ENCODE measurements around the gene CHST12.
"Not testable (repeated sequence)": the region's sequence is repeated elsewhere in the genome, so short reads cannot be mapped to it uniquely, and the experiment has no call there.

CHST12 gene

DNA sequence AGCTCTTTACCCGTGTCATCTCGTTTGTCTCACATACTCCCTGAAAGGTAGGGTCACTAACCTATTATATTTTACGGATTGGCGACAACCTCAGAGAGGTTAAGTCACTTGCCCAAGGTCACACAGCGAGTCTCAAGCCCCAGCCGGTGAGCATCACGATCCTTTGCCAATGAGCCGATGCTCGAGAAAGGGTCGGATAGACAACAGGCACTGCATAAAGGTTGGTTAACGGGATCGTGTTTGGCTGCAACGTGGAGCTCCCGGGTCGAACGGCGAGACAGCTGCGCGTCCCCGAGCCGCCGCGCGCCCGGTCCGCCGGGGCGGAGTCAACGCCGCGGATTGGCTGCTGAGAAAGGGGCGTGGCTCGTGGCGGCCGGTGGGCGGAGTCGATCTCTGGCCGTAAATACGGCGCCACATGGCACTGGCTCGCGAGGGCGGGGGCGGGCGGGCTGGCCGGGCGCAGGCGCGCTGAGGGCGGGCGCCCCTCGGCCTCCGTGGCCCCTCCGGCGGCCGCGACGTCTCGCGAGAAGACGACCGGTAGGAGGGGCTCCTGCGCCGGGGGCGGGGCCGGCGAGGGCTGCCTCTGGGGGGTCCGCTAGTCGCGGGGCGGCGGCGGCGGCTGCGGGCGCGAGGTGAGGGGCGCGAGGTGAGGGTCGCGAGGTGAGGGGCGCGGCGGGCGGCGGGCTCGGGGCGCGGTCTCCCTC is at the start of gene CHST12:
CHST12 (plus strand) TSS at position 598 of the 704 bp plus-strand sequence. CDS start 29,029 bp downstream, outside the sequence.
- DNase-seq (ENCODE audit: low read depth in 1 of 2, low spot score in 1 of 2), result peak; percentile 86

DNA sequence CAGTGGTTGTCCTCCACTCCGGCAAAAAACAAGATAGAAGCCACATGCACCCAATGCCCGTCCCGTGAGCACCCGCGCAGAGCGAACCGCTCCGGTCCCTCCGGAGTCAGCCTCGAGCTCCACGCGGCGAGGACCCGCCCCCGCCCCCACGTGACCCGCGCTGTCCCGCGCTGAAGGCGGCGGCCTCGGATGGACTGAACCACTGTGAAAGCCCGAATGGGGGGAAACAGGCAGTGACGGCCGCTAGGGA is 49.5 kb upstream of the CHST12 start:
- peak in 1 of 2 donors; percentile 86 for DNase-seq (ENCODE audit: low read depth in 1 of 2, low spot score in 1 of 2)

DNA sequence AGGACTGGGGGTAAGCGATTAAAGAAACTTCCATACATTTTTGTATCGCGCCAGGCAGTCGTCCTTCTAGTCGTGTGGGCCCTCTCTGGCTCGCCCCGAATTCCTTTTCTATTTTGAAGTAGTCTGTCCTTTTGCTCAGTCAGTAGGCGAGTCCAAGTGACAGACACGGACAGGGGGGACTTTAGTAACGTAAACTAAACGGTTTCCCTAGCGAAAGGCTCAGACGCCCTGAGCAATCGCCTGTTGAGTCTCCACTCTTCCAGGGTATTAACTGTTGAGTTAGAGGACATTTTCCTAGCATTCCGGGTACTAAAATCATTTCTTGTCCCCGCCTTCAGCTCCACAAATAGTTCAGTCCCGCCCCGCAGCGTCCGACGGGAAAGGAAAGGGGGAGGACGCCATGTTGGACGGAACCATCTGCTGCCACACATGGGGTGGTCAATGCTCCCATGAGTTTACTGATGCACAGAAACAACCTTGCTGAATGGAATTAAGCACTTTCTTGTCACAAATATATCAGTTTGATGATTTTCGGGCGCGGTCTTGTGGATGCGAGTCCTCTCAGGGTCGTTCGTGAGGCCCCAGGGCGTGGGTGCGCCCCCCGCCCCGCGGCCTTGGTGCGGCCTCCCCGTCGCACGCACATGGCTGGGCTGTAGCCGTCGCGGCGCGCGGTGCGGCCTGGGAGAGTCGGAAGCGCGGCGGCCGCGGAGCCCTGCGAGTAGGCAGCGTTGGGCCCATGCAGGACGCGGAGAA is 49.0 kb upstream of the CHST12 start, which contains the start of gene EIF3B:
EIF3B (plus strand) TSS at position 642 of the 753 bp plus-strand sequence; CDS start at position 737, 95 bp downstream.
- DNase-seq (ENCODE audit: low read depth in 1 of 2, low spot score in 1 of 2), result peak; percentile 86 to 87

DNA sequence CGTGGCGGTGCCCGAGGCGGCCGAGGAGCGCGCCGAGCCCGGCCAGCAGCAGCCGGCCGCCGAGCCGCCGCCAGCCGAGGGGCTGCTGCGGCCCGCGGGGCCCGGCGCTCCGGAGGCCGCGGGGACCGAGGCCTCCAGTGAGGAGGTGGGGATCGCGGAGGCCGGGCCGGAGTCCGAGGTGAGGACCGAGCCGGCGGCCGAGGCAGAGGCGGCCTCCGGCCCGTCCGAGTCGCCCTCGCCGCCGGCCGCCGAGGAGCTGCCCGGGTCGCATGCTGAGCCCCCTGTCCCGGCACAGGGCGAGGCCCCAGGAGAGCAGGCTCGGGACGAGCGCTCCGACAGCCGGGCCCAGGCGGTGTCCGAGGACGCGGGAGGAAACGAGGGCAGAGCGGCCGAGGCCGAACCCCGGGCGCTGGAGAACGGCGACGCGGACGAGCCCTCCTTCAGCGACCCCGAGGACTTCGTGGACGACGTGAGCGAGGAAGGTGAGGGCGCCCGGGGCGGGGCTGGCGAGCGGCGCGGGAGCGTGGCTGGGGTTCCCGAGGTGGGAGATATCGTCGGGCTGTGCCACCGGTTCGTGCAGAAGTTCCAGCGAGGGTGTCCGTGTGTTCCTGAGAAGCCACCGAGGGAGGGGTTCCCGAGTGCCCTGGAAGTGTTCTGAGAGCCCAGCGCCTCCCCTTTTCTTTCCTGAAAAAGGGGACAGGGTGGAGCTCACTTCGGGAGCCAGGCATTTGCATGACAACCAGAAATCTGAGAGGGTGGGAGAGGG is 48.3 kb upstream of the CHST12 start:
- peak in 1 of 2 donors; percentile 9 for DNase-seq (ENCODE audit: low read depth in 1 of 2, low spot score in 1 of 2)

DNA sequence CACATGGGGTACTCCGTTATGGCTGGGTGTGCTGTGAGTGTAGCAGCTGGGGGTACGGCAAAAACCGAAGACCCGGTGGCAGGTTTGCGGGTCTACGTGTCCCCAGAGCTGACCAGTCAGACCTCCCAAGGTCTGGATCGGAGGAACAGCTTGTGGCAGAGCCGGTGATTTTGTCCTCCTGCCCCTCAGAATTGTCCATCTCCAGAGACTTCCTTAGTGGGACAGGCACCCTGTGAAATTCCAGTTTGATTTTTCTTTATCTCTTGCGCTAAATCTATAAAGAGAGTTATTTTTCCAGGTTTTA is 47.8 kb upstream of the CHST12 start:
- no peak for DNase-seq (ENCODE audit: low read depth in 1 of 2, low spot score in 1 of 2)

DNA sequence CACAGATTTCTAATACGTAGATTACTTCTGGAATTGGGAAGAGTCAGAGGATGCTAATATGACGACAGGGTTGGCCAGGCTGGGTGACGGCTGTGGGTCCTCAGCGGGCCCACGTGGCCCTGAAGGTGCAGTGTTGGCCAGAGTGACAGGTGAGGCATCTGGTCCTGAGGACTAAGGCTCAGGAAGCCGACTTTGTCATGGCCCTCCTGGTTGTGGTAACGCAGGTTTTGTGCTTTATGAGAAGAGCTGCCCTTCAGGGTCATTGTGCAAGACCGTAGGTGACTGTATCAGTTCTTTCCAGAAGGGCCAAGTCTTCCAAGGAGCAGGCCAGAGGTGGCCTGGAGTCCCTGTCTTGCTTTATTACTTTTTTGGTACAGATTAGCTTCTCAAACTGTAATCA is 46.2 kb upstream of the CHST12 start:
- DNase-seq (ENCODE audit: low read depth in 1 of 2, low spot score in 1 of 2), result no peak

DNA sequence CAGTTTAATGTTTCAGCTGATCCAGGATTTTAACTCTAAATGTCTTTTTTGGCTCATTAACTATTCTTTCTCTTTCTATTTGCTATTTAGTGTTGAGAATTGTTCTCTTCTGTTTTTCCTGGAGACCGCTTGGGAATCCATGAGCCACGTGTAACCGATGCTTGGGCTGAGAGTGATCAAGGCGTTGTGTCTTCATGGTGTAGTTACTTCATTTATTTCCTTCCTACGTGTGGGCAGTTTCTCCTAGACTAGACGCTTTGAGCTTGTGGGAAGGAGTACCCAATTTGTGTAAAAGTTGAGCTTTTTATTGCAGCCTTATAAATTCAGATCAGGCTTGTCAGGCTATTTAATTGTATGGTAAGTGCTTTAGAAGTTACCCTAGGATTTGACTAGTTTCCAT is 45.8 kb upstream of the CHST12 start:
- no peak for DNase-seq (ENCODE audit: low read depth in 1 of 2, low spot score in 1 of 2)

DNA sequence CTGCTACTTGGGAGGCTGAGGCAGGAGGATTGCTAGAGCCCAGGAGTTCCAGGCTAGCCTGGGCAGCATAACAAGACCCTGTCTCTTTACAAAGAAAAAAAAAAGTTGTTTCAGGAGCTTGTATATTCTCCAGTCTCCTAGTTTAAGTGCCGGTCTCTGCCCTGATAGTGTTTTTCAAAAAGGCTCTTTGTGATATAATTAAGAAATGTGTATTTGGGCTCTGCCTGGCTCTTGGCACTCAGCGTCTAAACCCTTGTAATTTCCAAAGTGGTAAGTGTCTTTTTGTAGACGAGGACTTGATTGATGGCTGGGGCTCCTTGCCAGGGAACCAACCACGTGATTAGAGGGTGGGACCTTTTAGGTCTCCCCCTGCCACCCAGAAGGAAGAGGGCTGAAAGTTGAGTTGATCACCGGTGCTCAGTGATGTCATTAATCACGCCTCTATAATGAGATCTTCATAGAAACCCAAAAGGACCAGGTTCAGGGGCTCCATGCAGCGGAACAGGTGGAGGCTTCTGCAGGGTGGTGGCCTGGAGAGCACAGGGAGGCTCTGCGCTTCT is 44.4 kb upstream of the CHST12 start:
- no peak for DNase-seq (ENCODE audit: low read depth in 1 of 2, low spot score in 1 of 2)

DNA sequence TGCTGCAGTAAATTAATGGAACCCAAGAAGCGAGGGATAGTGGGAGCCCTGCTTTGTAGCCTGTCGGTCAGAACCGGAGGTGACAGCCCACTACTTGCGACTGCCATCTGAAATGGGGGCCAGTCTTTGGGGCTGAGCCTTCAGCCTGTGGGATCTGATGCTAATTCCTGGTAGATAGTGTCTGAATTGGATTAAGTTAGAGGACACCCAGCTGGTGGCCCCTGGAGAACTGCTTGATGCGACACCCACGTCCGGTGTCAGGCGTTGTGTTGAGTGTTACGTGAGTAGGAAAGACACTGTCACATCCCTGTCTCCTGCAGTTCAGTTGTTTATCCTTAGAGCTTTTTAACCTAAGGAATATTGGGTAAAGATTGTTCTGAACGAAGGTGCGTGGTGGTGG is 43.8 kb upstream of the CHST12 start:
- DNase-seq (ENCODE audit: low read depth in 1 of 2, low spot score in 1 of 2), result no peak

DNA sequence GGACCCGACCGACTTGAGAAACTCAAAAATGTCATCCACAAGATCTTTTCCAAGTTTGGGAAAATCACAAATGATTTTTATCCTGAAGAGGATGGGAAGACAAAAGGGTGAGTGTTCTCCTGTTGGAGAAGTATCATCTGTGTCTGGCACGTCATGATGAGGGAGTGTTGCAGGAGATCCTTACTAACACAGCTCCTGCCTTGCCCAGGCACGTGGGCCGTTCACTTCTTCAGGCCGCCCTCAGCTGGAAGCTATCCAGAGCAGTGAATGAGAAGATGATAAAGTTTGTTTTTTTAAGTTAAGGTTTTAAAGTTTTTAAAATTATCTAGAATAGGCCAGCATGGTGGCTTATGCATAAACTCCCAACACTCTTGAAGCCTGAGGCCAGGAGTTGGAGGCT is 42.6 kb upstream of the CHST12 start:
- no peak for DNase-seq (ENCODE audit: low read depth in 1 of 2, low spot score in 1 of 2)

DNA sequence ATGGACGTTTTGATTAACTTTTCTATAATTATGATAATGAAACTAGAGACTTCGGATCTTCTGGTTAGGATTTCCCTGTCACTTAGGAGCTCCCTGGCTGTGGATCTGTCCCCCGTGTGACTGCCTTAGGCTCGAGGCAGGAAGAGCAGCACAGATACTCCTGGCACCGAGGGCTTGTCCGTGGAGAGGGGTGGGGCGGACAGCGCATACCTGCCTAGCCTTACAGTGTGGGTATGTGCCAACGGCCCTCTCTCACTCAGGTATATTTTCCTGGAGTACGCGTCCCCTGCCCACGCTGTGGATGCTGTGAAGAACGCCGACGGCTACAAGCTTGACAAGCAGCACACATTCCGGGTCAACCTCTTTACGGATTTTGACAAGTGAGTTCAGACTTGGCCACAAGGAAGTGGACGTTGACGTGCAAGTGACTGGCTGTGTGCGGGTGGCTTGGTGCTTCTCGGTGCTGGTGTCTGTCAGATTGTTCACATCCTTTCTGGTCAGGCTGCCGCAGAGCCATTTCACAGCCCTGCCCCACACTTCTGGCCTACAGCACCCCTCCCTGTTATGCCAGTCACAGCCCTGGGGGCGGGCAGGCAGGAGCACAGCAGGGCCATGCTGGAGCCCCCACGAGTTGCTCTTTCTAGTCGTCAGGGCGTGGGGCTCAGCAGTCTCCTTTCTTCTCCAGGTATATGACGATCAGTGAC is 40.9 kb upstream of the CHST12 start:
- no peak for DNase-seq (ENCODE audit: low read depth in 1 of 2, low spot score in 1 of 2)

DNA sequence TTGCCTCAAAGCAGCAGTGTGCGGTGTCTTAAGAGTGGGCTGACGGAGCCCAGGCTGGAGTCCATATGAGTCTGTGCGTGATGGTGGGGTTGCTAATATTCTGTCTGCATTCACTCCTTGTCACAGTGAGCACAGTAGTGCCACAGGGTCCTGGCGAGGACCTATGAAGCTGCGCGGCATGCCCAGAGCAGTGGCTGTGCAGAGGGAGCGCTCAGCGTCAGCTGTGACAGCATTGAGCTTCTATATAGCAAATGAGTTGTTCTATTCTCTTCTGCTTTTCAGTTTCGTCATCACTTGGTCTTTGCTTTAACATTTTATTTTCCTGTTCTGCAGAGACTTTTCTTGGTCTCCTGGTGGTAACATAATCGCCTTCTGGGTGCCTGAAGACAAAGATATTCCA is 34.3 kb upstream of the CHST12 start:
- DNase-seq (ENCODE audit: low read depth in 1 of 2, low spot score in 1 of 2), result no peak

DNA sequence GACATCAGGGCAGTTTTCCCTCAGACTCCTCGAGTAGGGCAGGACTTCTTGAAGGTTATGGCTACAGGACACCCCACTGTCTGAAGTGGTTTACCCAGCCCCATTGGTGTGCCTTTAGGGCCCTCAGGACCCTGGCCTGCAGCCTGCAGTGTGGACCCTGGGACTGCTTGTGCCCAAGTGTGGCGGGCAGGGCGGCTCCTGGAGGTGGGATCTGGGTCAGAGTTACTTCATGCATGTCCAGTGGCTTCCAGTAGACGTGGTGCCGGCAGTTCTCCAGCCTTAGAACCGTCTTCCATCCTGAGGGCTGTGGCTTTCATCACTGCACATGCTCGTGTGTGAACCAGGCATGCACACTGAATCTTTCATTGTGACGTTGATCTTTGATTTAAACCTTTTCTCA is 32.1 kb upstream of the CHST12 start:
- DNase-seq (ENCODE audit: low read depth in 1 of 2, low spot score in 1 of 2), result no peak

DNA sequence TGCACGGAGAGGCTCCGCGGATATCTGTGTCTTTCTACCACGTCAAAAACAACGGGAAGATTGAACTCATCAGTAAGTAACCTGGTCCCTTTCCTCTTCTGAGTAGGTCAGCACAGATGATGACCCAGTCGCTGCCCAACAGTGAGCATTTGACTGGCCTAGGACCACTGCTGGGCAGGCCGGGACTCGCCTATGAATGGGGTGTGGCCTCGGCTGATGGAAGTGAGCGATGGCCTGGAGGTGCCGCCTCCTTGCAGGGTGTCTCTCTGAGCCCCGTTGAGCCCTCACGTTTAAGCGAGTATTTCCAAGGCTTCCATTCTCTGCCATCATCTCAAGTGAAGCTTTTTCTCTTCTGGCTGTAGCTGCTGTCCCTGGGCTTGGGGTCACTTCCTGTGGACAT is 30.7 kb upstream of the CHST12 start:
- no peak for DNase-seq (ENCODE audit: low read depth in 1 of 2, low spot score in 1 of 2)

DNA sequence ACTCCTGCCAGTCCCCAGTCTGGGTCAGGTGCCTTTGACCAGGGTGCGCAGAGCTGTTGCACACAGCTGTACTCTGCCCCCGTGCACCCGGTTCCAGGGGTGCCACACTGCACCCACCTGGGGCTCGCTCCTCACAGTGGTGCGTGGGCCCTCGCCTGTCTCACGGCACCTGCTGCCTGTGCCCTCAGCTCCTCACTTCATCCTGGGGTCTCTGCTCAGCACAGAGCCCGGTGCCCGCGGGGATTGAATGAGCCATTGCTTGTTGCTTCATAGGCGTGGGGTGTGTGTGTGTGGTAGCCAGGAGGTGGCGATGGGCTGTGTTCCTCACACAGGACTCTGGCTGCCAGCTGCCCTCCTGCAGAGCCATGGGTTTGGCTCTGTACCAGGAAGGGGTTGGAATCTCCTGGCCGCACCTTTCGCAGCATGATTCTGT is 30.3 kb upstream of the CHST12 start:
- DNase-seq (ENCODE audit: low read depth in 1 of 2, low spot score in 1 of 2), result no peak

DNA sequence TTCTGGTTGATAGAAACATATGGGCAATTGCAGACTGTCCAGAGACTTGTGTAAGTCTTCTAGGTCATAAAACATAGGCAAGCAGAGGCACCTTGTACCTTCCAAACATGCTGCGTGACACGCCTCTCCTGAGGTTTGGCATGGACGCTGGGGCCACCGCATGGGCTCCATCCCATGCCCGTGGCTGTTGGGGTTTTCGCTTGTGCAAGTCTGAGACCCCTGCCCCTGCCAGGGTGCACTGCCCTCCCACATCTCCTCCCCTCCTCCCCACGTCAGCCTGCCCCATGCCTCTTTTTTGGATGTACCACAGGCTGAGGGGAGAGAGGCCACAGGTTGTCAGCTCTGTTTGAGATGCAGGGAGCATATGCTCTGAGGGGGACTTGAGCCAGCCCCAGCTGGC is 29.8 kb upstream of the CHST12 start:
- DNase-seq (ENCODE audit: low read depth in 1 of 2, low spot score in 1 of 2), result no peak

DNA sequence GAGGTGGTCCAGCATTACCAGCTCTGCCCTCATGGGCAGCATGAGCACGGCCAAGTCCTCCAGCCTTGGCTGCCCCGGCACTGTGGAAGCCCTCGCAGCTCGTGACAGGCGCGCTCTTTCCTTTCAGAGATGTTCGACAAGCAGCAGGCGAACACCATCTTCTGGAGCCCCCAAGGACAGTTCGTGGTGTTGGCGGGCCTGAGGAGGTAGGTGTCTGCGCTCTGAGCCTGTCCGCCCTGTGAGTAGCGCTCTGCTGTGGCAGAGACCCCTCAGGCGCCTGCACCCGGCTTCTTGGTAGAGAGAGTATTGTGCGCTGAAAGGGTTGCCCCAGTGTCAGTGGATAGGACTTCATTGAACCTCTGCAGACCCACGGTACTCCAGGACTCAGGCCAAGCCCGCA is 29.0 kb upstream of the CHST12 start:
- DNase-seq (ENCODE audit: low read depth in 1 of 2, low spot score in 1 of 2), result no peak

DNA sequence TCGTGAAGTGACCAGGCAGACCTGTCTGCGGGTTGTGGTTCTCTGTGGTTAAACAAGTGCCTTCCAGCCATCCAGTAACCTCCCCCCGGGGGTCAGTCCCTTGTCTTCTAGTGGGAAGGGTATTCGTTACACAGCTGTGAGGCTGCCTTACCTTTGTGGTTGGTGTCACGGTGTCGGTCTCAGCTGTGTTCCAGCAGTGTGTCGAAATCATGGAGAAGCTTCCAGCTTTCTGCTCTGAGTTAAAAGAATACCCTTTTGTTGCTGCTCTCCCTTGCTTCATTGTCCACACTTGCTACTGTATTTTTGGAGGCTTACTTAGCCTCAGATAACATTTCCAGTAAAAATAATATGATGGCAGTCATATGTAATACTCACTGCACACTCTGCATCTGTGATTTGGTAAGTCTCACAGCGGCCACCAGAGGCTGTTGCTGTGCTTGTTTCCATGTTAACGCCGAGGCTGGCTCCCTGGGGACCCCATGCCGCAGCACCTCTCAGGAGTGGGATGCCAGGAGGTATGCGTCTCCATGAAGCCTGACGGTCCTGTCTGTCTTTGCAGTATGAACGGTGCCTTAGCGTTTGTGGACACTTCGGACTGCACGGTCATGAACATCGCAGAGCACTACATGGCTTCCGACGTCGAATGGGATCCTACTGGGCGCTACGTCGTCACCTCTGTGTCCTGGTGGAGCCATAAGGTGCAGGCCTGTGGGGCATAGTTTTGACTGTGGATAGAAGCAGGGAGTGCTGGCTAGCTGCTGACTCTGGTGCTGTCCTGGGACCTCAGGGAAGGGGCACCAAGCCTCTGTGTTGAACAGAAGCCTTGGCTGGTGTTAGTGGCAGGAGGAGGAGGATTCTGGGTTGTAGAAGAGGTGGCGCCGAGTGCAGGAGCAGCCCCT is 28.3 kb upstream of the CHST12 start:
- DNase-seq (ENCODE audit: low read depth in 1 of 2, low spot score in 1 of 2), result no peak

DNA sequence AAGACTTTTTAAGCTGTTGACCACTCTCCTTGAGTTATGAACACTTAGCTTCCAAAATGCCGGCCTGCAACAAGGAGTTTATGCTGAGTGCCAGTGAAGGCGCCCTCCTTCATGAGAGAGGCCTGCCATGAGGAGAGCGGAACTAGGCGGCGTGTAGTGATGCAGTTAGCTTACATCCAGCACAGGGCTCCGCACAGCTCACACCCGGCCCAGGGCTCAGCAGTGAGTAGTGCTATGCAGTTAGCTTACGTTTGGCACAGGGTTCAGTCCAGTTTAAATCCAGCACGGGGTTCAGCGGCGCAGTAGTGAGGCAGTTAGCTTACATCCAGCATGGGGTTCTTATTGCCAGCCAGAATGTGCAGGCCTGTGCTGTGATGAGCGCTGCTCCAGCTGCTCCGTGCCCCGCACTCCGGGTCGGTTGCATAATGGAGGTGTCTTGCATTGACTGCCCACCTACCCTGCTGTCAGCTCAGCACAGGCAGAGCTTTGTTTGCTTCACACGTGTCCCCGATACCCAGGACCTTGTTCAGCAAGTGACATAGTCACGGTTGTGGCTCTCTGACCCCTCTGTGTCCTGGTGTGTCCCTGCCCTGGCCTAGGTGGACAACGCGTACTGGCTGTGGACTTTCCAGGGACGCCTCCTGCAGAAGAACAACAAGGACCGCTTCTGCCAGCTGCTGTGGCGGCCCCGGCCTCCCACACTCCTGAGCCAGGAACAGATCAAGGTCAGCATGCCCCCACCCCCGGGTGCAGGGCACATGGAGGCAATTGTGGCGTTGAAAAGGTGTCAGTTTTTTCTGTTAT is 26.9 kb upstream of the CHST12 start:
- DNase-seq (ENCODE audit: low read depth in 1 of 2, low spot score in 1 of 2), result no peak

DNA sequence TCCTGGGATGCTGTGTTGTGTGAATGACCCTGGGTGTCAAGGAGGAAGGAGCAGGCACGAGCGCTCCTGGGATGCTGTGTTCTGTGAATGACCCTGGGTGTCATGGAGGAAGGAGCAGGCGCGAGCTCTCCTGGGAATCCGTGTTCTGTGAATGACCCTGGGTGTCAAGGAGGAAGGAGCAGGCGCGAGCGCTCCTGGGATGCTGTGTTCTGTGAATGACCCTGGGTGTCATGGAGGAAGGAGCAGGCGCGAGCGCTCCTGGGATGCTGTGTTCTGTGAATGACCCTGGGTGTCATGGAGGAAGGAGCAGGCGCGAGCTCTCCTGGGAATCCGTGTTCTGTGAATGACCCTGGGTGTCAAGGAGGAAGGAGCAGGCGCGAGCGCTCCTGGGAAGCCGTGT is 25.9 kb upstream of the CHST12 start:
- not testable (repeated sequence) for DNase-seq (ENCODE audit: low read depth in 1 of 2, low spot score in 1 of 2)

Measured in activated CD4-positive, alpha-beta T cell treated with anti-CD3 and anti-CD28 coated beads, Interleukin-2, amount 50 U/mL, for 24 hours (primary cell).